Measurements from ENCODE around the gene PRSS8.
"Not testable (repeated sequence)": the region's sequence is repeated elsewhere in the genome, so short reads cannot be mapped to it uniquely, and the experiment has no call there.

The PRSS8 gene

GRCh38 chr16:31145398-31145990 is 10.0 kb upstream of the PRSS8 start:
- no peak for FAIRE-seq
- no peak for DNase-seq (ENCODE audit: extremely low spot score, insufficient read length, low read depth)

GRCh38 chr16:31144418-31144817 is 8.9 kb upstream of the PRSS8 start:
- DNase-seq (ENCODE audit: extremely low spot score, insufficient read length, low read depth); FAIRE-seq: not testable (repeated sequence)

GRCh38 chr16:31143694-31144148 is 8.2 kb upstream of the PRSS8 start:
- FAIRE-seq: no peak
- no peak for DNase-seq (ENCODE audit: extremely low spot score, insufficient read length, low read depth)

GRCh38 chr16:31143011-31143693 is 7.6 kb upstream of the PRSS8 start:
- no peak for DNase-seq (ENCODE audit: extremely low spot score, insufficient read length, low read depth)
- no peak for FAIRE-seq

- peak; percentile 100 for DNase-seq (ENCODE audit: extremely low spot score, insufficient read length, low read depth)
- FAIRE-seq: peak; percentile 92
These were observed 6.8 kb upstream of the PRSS8 start for GRCh38 chr16:31142109-31143010.

GRCh38 chr16:31141489-31142108 is 6.1 kb upstream of the PRSS8 start:
- FAIRE-seq: no peak
- no peak for DNase-seq (ENCODE audit: extremely low spot score, insufficient read length, low read depth)

- not testable (repeated sequence) for DNase-seq (ENCODE audit: extremely low spot score, insufficient read length, low read depth); FAIRE-seq
These were observed 5.5 kb upstream of the PRSS8 start for GRCh38 chr16:31141071-31141469.

- FAIRE-seq: no peak
These were observed 3.4 kb upstream of the PRSS8 start for GRCh38 chr16:31138621-31139578.

GRCh38 chr16:31136822-31137499 is 1.4 kb upstream of the PRSS8 start:
- not testable (repeated sequence) for FAIRE-seq; DNase-seq (ENCODE audit: extremely low spot score, insufficient read length, low read depth)

More at GRCh38 chr16:31138621-31139578, 3.4 kb upstream of the PRSS8 start:
- DNase-seq (ENCODE audit: extremely low spot score, insufficient read length, low read depth): no peak

GRCh38 chr16:31136287-31136662 is 748 bp upstream of the PRSS8 start:
- no peak for FAIRE-seq

GRCh38 chr16:31134625-31135534 is 647 bp downstream of the PRSS8 start:
- DNase-seq (ENCODE audit: extremely low spot score, insufficient read length, low read depth) (no peak), FAIRE-seq (no peak)

More at GRCh38 chr16:31136287-31136662, 748 bp upstream of the PRSS8 start:
- no peak for DNase-seq (ENCODE audit: extremely low spot score, insufficient read length, low read depth)

- FAIRE-seq (no peak), DNase-seq (ENCODE audit: extremely low spot score, insufficient read length, low read depth) (no peak)
These were observed 1.4 kb downstream of the PRSS8 start for GRCh38 chr16:31134091-31134571.

- DNase-seq (ENCODE audit: extremely low spot score, insufficient read length, low read depth) (no peak), FAIRE-seq (no peak)
These were observed 2.5 kb downstream of the PRSS8 start for GRCh38 chr16:31133046-31133501.

- FAIRE-seq (no peak), DNase-seq (ENCODE audit: extremely low spot score, insufficient read length, low read depth) (no peak)
These were observed 3.1 kb downstream of the PRSS8 start for GRCh38 chr16:31132303-31132979.

- no peak for FAIRE-seq
- DNase-seq (ENCODE audit: extremely low spot score, insufficient read length, low read depth): no peak
These were observed 3.7 kb downstream of the PRSS8 start for GRCh38 chr16:31131841-31132271.

GRCh38 chr16:31131416-31131815 is 4.1 kb downstream of the PRSS8 start:
- DNase-seq (ENCODE audit: extremely low spot score, insufficient read length, low read depth): no peak
- FAIRE-seq: no peak

- FAIRE-seq: no peak
- DNase-seq (ENCODE audit: extremely low spot score, insufficient read length, low read depth): no peak
These were observed 4.6 kb downstream of the PRSS8 start for GRCh38 chr16:31130899-31131298.
